HCT116 (cell line): ENCODE measurements around the gene FAM20C. TPM values are rescaled to one million over a fixed set of nuclear protein-coding genes. Genes with fewer than 3 reads are reported as not detected.

Source experiments
- ATAC-seq: fragments of 200-7000 bp; cut with Tn5 transposase; 2 replicates; pipeline ENCODE4 v1.9.1; 2020; ENCODE audit warnings: mild to moderate bottlenecking, moderate library complexity
- BruUV-seq: library from RNA; stranded (reverse); fragments of 400-500 nt; replicated peaks from 2 replicates; lab custom pipeline; 2021; lab: Mats Ljungman, UMichigan
- CTCF ChIA-PET: fragments of 300-600 bp; sonication (Branson Sonifier 250); formaldehyde crosslinking; loops from one replicate; lab custom pipeline; 2021; ENCODE audit warnings: antibody characterized with exemption; lab: Charles Lee
- POLR2A ChIA-PET: fragments of 300-600, 350-600 bp; sonication (Branson Sonifier 250); formaldehyde crosslinking; loops from one replicate; lab custom pipeline; 2021; ENCODE audit warnings: antibody characterized with exemption; lab: Charles Lee
- RAD21 ChIA-PET, 2 experiments: fragments of 300-600 bp; sonication (Branson Sonifier 250); formaldehyde crosslinking; loops; one replicate each; lab custom pipeline; 2023; ENCODE audit warnings: low total read pairs in 2 of 2; ENCODE audit not compliant: uncharacterized antibody in 2 of 2, unreplicated experiment in 2 of 2, low non-redundant PET in 1 of 2; lab: Charles Lee
- DNase-seq: peaks from one replicate; pipeline ENCODE4 v3.0.0-alpha.2; 2010; ENCODE audit warnings: low read depth, low spot score
- H2AFZ ChIP-seq: fragments of 200-600 bp; shearing (Covaris generic), sonication (generic); 2 replicates; pipeline ENCODE4 v1.6.1; 2017; ENCODE audit warnings: low read depth, mixed run types, mixed read lengths, antibody characterized with exemption, low read length; ENCODE audit not compliant: poor library complexity, severe bottlenecking
- H3K27ac ChIP-seq: 2 replicates; pipeline ENCODE4 v1.5.1; 2012; ENCODE audit warnings: low read depth, low read length
- H3K27me3 ChIP-seq: fragments of 200-600 bp; sonication (generic); 2 replicates; pipeline ENCODE4 v1.6.1; 2016; ENCODE audit warnings: mixed run types, low read length, mixed read lengths; ENCODE audit not compliant: insufficient read depth
- H3K36me3 ChIP-seq, 2 experiments: fragments of 200-500 bp in 1 of 2; fragments of 200-600 bp in 1 of 2; sonication (Bioruptor generic) in 1 of 2; sonication (generic) in 1 of 2; 2 replicates each; pipeline versions ENCODE4 v1.5.1 to v1.6.1; 2014 to 2016; ENCODE audit warnings: low read length in 2 of 2, inconsistent platforms in 1 of 2, mixed read lengths in 1 of 2, mixed run types in 1 of 2; ENCODE audit not compliant: insufficient read depth in 2 of 2, control insufficient read depth in 1 of 2
- H3K4me1 ChIP-seq, 2 experiments: fragments of 200-600 bp in 1 of 2; sonication (generic) in 1 of 2; 2 replicates each; pipeline versions ENCODE4 v1.5.1 to v1.6.1; 2012 to 2017; ENCODE audit warnings: low read length in 2 of 2, inconsistent platforms in 1 of 2, mild to moderate bottlenecking in 1 of 2, mixed read lengths in 1 of 2, mixed run types in 1 of 2, moderate library complexity in 1 of 2; ENCODE audit not compliant: insufficient read depth in 2 of 2, control insufficient read depth in 1 of 2
- H3K4me2 ChIP-seq: fragments of 200-600 bp; sonication (generic); 2 replicates; pipeline ENCODE4 v1.6.1; 2017; ENCODE audit warnings: mixed run types, low read length, mixed read lengths
- H3K4me3 ChIP-seq, 2 experiments: fragments of 200-600 bp in 1 of 2; sonication (generic) in 1 of 2; replicated peaks in 1 of 2; 2 replicates each; pipeline ENCODE4 v1.5.1; 2011 to 2016; ENCODE audit warnings: low read length in 2 of 2, control low read depth in 1 of 2, low read depth in 1 of 2, mild to moderate bottlenecking in 1 of 2, mixed read lengths in 1 of 2, mixed run types in 1 of 2
- H3K79me2 ChIP-seq: fragments of 200-600 bp; sonication (generic); 2 replicates; pipeline ENCODE4 v1.6.1; 2017; ENCODE audit warnings: mild to moderate bottlenecking, mixed run types, low read length, moderate library complexity, mixed read lengths; ENCODE audit not compliant: insufficient read depth
- H3K9ac ChIP-seq: fragments of 200-600 bp; sonication (generic); 2 replicates; pipeline ENCODE4 v1.6.1; 2016; ENCODE audit warnings: low read length, mixed read lengths
- H3K9me2 ChIP-seq: fragments of 200-600 bp; sonication (generic), shearing (Covaris generic); 2 replicates; pipeline ENCODE4 v1.6.1; 2017; ENCODE audit warnings: mixed run types, mild to moderate bottlenecking, moderate library complexity; ENCODE audit not compliant: insufficient read depth
- H3K9me3 ChIP-seq, 2 experiments: fragments of 200-500 bp in 1 of 2; fragments of 200-600 bp in 1 of 2; sonication (Bioruptor generic) in 1 of 2; sonication (generic) in 1 of 2; 2 replicates each; pipeline ENCODE4 v1.6.1; 2014 to 2017; ENCODE audit warnings: low read length in 2 of 2, mixed read lengths in 2 of 2, inconsistent platforms in 1 of 2, low read depth in 1 of 2, mild to moderate bottlenecking in 1 of 2, mixed run types in 1 of 2, moderate library complexity in 1 of 2; ENCODE audit not compliant: control insufficient read depth in 1 of 2, insufficient read depth in 1 of 2
- H4K20me1 ChIP-seq: fragments of 200-600 bp; sonication (generic), shearing (Covaris generic); 2 replicates; pipeline ENCODE4 v1.6.1; 2017; ENCODE audit warnings: mixed run types, mild to moderate bottlenecking, moderate library complexity; ENCODE audit not compliant: insufficient read depth
- ATF3 ChIP-seq: IDR thresholded peaks from 2 replicates; pipeline ENCODE4 v1.6.1; 2012
- CBX3 ChIP-seq: IDR thresholded peaks from 2 replicates; pipeline ENCODE4 v1.6.1; 2012; ENCODE audit warnings: low read depth
- CEBPB ChIP-seq: IDR thresholded peaks from 2 replicates; pipeline ENCODE4 v1.6.1; 2012; ENCODE audit warnings: low read depth
- EGR1 ChIP-seq: IDR thresholded peaks from 2 replicates; pipeline ENCODE4 v1.6.1; 2012; ENCODE audit warnings: low read depth
- ELF1 ChIP-seq: IDR thresholded peaks from 2 replicates; pipeline ENCODE4 v1.6.1; 2012; ENCODE audit warnings: low read depth, borderline replicate concordance
- MAX ChIP-seq: IDR thresholded peaks from 2 replicates; pipeline ENCODE4 v1.6.1; 2012
- POLR2A ChIP-seq: IDR thresholded peaks from 2 replicates; pipeline ENCODE4 v1.7.0; 2011; ENCODE audit warnings: borderline replicate concordance; ENCODE audit not compliant: insufficient read depth, insufficient read length; ENCODE audit errors: extremely low read depth
- POLR2AphosphoS5 ChIP-seq: IDR thresholded peaks from 2 replicates; pipeline ENCODE4 v1.6.1; 2011; ENCODE audit warnings: mild to moderate bottlenecking, low read depth, low read length, moderate library complexity
- RAD21 ChIP-seq: IDR thresholded peaks from 2 replicates; pipeline ENCODE4 v1.6.1; 2012; ENCODE audit warnings: low read depth, mild to moderate bottlenecking
- REST ChIP-seq: IDR thresholded peaks from 2 replicates; pipeline ENCODE4 v1.6.1; 2012; ENCODE audit warnings: low read depth
- TCF7L2 ChIP-seq: IDR thresholded peaks from 2 replicates; pipeline ENCODE4 v1.7.0; 2011; ENCODE audit warnings: borderline replicate concordance, inconsistent platforms; ENCODE audit not compliant: insufficient read depth, insufficient read length; ENCODE audit errors: extremely low read depth
- YY1 ChIP-seq: IDR thresholded peaks from 2 replicates; pipeline ENCODE4 v1.6.1; 2011; ENCODE audit warnings: low read length, low read depth, moderate library complexity, mild to moderate bottlenecking; ENCODE audit not compliant: insufficient replicate concordance; ENCODE audit errors: extremely low read depth
- ZBTB33 ChIP-seq: IDR thresholded peaks from 2 replicates; pipeline ENCODE4 v1.6.1; 2011; ENCODE audit warnings: mild to moderate bottlenecking, low read length, moderate library complexity; ENCODE audit not compliant: insufficient replicate concordance; ENCODE audit errors: extremely low read depth
- ZFX ChIP-seq: fragments of 450-650 bp; IDR thresholded peaks from 2 replicates; pipeline ENCODE4 v1.6.1; 2017
- ZNF274 ChIP-seq: fragments of 200-500 bp; sonication (Bioruptor generic); IDR thresholded peaks from 2 replicates; pipeline ENCODE4 v1.6.1; 2014; ENCODE audit warnings: mild to moderate bottlenecking, low read depth, low read length, inconsistent platforms
- intact Hi-C: fragments of 100-400 bp; cut with micrococcal nuclease; formaldehyde crosslinking; loops from 2 replicates; pipeline ENCODE4 v1.10.0; 2022
- total RNA-seq: library from RNA; stranded (reverse); gene quantifications from one replicate; pipeline ENCODE4 v1.2.1, GENCODE V29; 2021; ENCODE audit not compliant: unreplicated experiment

The FAM20C gene
- total RNA-seq, 1 experiment from 2014 or later: 27.1 TPM

GRCh38 chr7:163971-164881 is 28.1 kb upstream of the FAM20C start:
- Histone ChIP-seq H4K20me1 (no peaks in the 10 kb centered on the region), H3K27me3 (0 out of 2 replicates have a peak, but pooled peaks cover 7% of the 10 kb centered on the region), H3K9ac (no peak overlapping the region), H3K27ac (no peak overlapping the region), H3K79me2 (no peaks in the 10 kb centered on the region), H3K4me1 (no peaks in the 10 kb centered on the region), H3K4me2 (no peak overlapping the region), H3K36me3 (no peaks in the 10 kb centered on the region), H3K4me3 (no peak overlapping the region), H2AFZ (no peak overlapping the region), H3K9me3 (no peaks in the 10 kb centered on the region), H3K9me2 (no peaks in the 10 kb centered on the region)
- ATAC-seq (no peak), DNase-seq (no peak)
- intact Hi-C loops: no loop called here
- BruUV-seq: no TSS peak
- ChIA-PET CTCF (no interaction called here), POLR2A (no interaction called here), RAD21 (no interaction called here)
- TF ChIP-seq CBX3 (no peak), CEBPB (no peak), RAD21 (no peak), MAX (no peak), EGR1 (no peak), POLR2A (no peak), REST (no peak), ZNF274 (no peak), ELF1 (no peak), POLR2AphosphoS5 (no peak), ZFX (no peak), YY1 (no peak), TCF7L2 (no peak), ATF3 (no peak), ZBTB33 (no peak)
- TF ChIP-seq, all 23 proteins: peak for 0
